WTC11 (cell line): ENCODE measurements around the gene NEDD4L. TPM values are rescaled to one million over a fixed set of nuclear protein-coding genes. Genes with fewer than 3 reads are reported as not detected.

Experiments used
- ATAC-seq: fragments of 200-7000 bp; cut with Tn5 transposase; 2 replicates; pipeline ENCODE4 v1.10.0; 2021; ENCODE audit warnings: mild to moderate bottlenecking, moderate library complexity
- CTCF ChIA-PET: fragments of 300-600 bp; sonication (Branson Sonifier 250); formaldehyde crosslinking; loops from one replicate; lab custom pipeline; 2021; ENCODE audit warnings: antibody characterized with exemption; lab: Charles Lee
- POLR2A ChIA-PET: fragments of 350-600 bp; sonication (Branson Sonifier 250); formaldehyde crosslinking; loops from one replicate; lab custom pipeline; 2021; ENCODE audit warnings: antibody characterized with exemption; lab: Charles Lee
- DNase-seq: peaks from one replicate; pipeline ENCODE4 v3.0.0; 2021; ENCODE audit warnings: low spot score
- H3K27ac Mint-ChIP-seq: 2 replicates; pipeline ENCODE4 v1.8.0; 2021; ENCODE audit warnings: mixed read lengths
- H3K27me3 Mint-ChIP-seq: 2 replicates; pipeline ENCODE4 v1.8.0; 2021; ENCODE audit warnings: low read depth, mild to moderate bottlenecking, moderate library complexity, mixed read lengths
- H3K36me3 Mint-ChIP-seq: 2 replicates; pipeline ENCODE4 v1.8.0; 2021; ENCODE audit warnings: mixed read lengths
- H3K4me1 Mint-ChIP-seq: 2 replicates; pipeline ENCODE4 v1.8.0; 2022; ENCODE audit warnings: mixed read lengths
- H3K4me3 Mint-ChIP-seq: 2 replicates; pipeline ENCODE4 v1.8.0; 2021; ENCODE audit warnings: mild to moderate bottlenecking, moderate library complexity, mixed read lengths
- H3K9me3 Mint-ChIP-seq: 2 replicates; pipeline ENCODE4 v1.8.0; 2021; ENCODE audit warnings: mixed read lengths
- CBFB ChIP-seq: sonication (generic); formaldehyde crosslinking; IDR thresholded peaks from 2 replicates; pipeline ENCODE4 v1.8.1; 2022; ENCODE audit warnings: mild to moderate bottlenecking, low read depth, missing genetic modification reagents
- CREB1 ChIP-seq: sonication (generic); formaldehyde crosslinking; IDR thresholded peaks from 2 replicates; pipeline ENCODE4 v1.8.0; 2023; ENCODE audit warnings: mild to moderate bottlenecking, missing genetic modification reagents
- CREM ChIP-seq: sonication (generic); formaldehyde crosslinking; IDR thresholded peaks from 2 replicates; pipeline ENCODE4 v1.8.1; 2022; ENCODE audit warnings: mild to moderate bottlenecking, missing genetic modification reagents, moderate library complexity
- ESRRA ChIP-seq: sonication (generic); formaldehyde crosslinking; IDR thresholded peaks from 2 replicates; pipeline ENCODE4 v1.8.1; 2022; ENCODE audit warnings: mild to moderate bottlenecking, missing genetic modification reagents, borderline replicate concordance
- ETV6 ChIP-seq: sonication (generic); formaldehyde crosslinking; IDR thresholded peaks from 2 replicates; pipeline ENCODE4 v1.8.1; 2022; ENCODE audit warnings: mild to moderate bottlenecking, missing genetic modification reagents
- FOXJ3 ChIP-seq: sonication (generic); formaldehyde crosslinking; IDR thresholded peaks from 2 replicates; pipeline ENCODE4 v1.9.0; 2021; ENCODE audit warnings: missing genetic modification reagents, mild to moderate bottlenecking, borderline replicate concordance
- FOXK1 ChIP-seq: sonication (generic); formaldehyde crosslinking; IDR thresholded peaks from 2 replicates; pipeline ENCODE4 v1.8.0; 2022; ENCODE audit warnings: mild to moderate bottlenecking, moderate library complexity, missing genetic modification reagents
- GTF2I ChIP-seq: fragments of 250-450 bp; sonication (Bioruptor Pico); conservative IDR thresholded peaks from 2 replicates; pipeline ENCODE4 v1.4.0; 2021; ENCODE audit warnings: mild to moderate bottlenecking
- NR3C1 ChIP-seq: sonication (generic); formaldehyde crosslinking; conservative IDR thresholded peaks from 2 replicates; pipeline ENCODE4 v1.8.1; 2023; ENCODE audit warnings: low read depth, mild to moderate bottlenecking, missing genetic modification reagents
- OVOL2 ChIP-seq: fragments of 250-450 bp; sonication (Bioruptor Pico); IDR thresholded peaks from 2 replicates; pipeline ENCODE4 v1.9.0; 2021; ENCODE audit warnings: mild to moderate bottlenecking, borderline replicate concordance
- TCF7 ChIP-seq: sonication (generic); formaldehyde crosslinking; IDR thresholded peaks from 2 replicates; pipeline ENCODE4 v1.8.0; 2022; ENCODE audit warnings: mild to moderate bottlenecking, low read depth, missing genetic modification reagents, moderate library complexity
- TEAD4 ChIP-seq: sonication (generic); formaldehyde crosslinking; IDR thresholded peaks from 2 replicates; pipeline ENCODE4 v1.8.0; 2022; ENCODE audit warnings: mild to moderate bottlenecking, missing genetic modification reagents
- ZNF263 ChIP-seq: sonication (generic); formaldehyde crosslinking; IDR thresholded peaks from 2 replicates; pipeline ENCODE4 v1.8.1; 2022; ENCODE audit warnings: low read depth, mild to moderate bottlenecking, moderate library complexity, missing genetic modification reagents
- ZNF396 ChIP-seq: fragments of 250-450 bp; sonication (Bioruptor Pico); IDR thresholded peaks from 2 replicates; pipeline ENCODE4 v1.8.0; 2021; ENCODE audit warnings: mild to moderate bottlenecking, moderate library complexity, borderline replicate concordance
- ZNF416 ChIP-seq: fragments of 250-450 bp; sonication (Bioruptor Pico); IDR thresholded peaks from 2 replicates; pipeline ENCODE4 v1.9.0; 2021; ENCODE audit warnings: mild to moderate bottlenecking, inconsistent platforms
- total RNA-seq: library from RNA; stranded (reverse); gene quantifications from 3 replicates; pipeline ENCODE4 v1.2.3, GENCODE V29; 2021
- TF ChIP-seq, protein P1 (sequence below): sonication (generic); formaldehyde crosslinking; IDR thresholded peaks from 2 replicates; pipeline ENCODE4 v1.8.1; 2023; ENCODE audit warnings: mild to moderate bottlenecking, moderate library complexity, missing genetic modification reagents
- TF ChIP-seq, protein P2 (sequence below): sonication (generic); formaldehyde crosslinking; IDR thresholded peaks from 2 replicates; pipeline ENCODE4 v1.8.0; 2022; ENCODE audit warnings: mild to moderate bottlenecking, missing genetic modification reagents
- TF ChIP-seq, protein P3 (sequence below): fragments of 250-450 bp; sonication (Bioruptor Pico); IDR thresholded peaks from 2 replicates; pipeline ENCODE4 v1.9.0; 2021; ENCODE audit warnings: mild to moderate bottlenecking
- TF ChIP-seq, protein P4 (sequence below): sonication (generic); formaldehyde crosslinking; IDR thresholded peaks from 2 replicates; pipeline ENCODE4 v1.8.1; 2023; ENCODE audit warnings: mild to moderate bottlenecking, missing genetic modification reagents, borderline replicate concordance
- TF ChIP-seq, protein P5 (sequence below): sonication (generic); formaldehyde crosslinking; IDR thresholded peaks from 2 replicates; pipeline ENCODE4 v1.8.1; 2022; ENCODE audit warnings: low read depth, mild to moderate bottlenecking, moderate library complexity, missing genetic modification reagents, borderline replicate concordance

The NEDD4L gene
- total RNA-seq, 1 experiment from 2014 or later: 88.0 TPM

DNA sequence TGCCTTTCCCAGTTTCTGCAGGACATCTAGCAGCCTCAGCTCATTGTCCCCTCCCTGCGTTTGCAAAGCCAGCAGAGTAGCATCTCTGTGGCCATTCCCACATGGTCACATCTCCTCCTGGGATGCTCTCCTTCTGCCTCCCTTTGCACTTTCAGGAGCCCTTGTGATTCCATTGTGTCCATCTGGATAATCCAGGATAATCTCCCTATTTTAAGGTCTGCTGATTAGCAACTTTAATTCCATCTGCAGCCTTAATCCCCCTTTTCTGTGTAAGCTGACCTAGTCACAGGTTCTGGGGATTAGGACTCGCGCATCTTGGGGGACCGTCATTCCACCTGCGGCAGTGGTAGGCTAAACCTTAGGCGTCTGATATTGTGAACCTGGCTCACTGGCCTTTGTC, 70.7 kb downstream of the NEDD4L start:
- Mint-ChIP-seq H3K9me3 (no peaks in the 10 kb centered on the region), H3K4me3 (no peak overlapping the region), H3K27me3 (no peaks in the 10 kb centered on the region)
- no peak for DNase-seq
- TF ChIP-seq, protein P1, sequence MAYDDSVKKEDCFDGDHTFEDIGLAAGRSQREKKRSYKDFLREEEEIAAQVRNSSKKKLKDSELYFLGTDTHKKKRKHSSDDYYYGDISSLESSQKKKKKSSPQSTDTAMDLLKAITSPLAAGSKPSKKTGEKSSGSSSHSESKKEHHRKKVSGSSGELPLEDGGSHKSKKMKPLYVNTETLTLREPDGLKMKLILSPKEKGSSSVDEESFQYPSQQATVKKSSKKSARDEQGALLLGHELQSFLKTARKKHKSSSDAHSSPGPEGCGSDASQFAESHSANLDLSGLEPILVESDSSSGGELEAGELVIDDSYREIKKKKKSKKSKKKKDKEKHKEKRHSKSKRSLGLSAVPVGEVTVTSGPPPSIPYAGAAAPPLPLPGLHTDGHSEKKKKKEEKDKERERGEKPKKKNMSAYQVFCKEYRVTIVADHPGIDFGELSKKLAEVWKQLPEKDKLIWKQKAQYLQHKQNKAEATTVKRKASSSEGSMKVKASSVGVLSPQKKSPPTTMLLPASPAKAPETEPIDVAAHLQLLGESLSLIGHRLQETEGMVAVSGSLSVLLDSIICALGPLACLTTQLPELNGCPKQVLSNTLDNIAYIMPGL (CRISPR knock-in tag): no peak
- TF ChIP-seq, protein P2, sequence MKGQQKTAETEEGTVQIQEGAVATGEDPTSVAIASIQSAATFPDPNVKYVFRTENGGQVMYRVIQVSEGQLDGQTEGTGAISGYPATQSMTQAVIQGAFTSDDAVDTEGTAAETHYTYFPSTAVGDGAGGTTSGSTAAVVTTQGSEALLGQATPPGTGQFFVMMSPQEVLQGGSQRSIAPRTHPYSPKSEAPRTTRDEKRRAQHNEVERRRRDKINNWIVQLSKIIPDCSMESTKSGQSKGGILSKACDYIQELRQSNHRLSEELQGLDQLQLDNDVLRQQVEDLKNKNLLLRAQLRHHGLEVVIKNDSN (CRISPR knock-in tag): no peak
- TF ChIP-seq CBFB (CRISPR knock-in tag): no peak
- TF ChIP-seq ZNF396 (CRISPR knock-in tag): no peak
- TF ChIP-seq ESRRA (CRISPR knock-in tag): no peak
- TF ChIP-seq, protein P3, sequence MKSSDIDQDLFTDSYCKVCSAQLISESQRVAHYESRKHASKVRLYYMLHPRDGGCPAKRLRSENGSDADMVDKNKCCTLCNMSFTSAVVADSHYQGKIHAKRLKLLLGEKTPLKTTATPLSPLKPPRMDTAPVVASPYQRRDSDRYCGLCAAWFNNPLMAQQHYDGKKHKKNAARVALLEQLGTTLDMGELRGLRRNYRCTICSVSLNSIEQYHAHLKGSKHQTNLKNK (CRISPR knock-in tag): no peak
- no peak for TF ChIP-seq FOXK1
- no peak for TF ChIP-seq OVOL2
- TF ChIP-seq TCF7: no peak
- no peak for TF ChIP-seq FOXJ3 (CRISPR knock-in tag)
- TF ChIP-seq, protein P4, sequence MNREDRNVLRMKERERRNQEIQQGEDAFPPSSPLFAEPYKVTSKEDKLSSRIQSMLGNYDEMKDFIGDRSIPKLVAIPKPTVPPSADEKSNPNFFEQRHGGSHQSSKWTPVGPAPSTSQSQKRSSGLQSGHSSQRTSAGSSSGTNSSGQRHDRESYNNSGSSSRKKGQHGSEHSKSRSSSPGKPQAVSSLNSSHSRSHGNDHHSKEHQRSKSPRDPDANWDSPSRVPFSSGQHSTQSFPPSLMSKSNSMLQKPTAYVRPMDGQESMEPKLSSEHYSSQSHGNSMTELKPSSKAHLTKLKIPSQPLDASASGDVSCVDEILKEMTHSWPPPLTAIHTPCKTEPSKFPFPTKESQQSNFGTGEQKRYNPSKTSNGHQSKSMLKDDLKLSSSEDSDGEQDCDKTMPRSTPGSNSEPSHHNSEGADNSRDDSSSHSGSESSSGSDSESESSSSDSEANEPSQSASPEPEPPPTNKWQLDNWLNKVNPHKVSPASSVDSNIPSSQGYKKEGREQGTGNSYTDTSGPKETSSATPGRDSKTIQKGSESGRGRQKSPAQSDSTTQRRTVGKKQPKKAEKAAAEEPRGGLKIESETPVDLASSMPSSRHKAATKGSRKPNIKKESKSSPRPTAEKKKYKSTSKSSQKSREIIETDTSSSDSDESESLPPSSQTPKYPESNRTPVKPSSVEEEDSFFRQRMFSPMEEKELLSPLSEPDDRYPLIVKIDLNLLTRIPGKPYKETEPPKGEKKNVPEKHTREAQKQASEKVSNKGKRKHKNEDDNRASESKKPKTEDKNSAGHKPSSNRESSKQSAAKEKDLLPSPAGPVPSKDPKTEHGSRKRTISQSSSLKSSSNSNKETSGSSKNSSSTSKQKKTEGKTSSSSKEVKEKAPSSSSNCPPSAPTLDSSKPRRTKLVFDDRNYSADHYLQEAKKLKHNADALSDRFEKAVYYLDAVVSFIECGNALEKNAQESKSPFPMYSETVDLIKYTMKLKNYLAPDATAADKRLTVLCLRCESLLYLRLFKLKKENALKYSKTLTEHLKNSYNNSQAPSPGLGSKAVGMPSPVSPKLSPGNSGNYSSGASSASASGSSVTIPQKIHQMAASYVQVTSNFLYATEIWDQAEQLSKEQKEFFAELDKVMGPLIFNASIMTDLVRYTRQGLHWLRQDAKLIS (CRISPR knock-in tag): no peak
- TF ChIP-seq, protein P5, sequence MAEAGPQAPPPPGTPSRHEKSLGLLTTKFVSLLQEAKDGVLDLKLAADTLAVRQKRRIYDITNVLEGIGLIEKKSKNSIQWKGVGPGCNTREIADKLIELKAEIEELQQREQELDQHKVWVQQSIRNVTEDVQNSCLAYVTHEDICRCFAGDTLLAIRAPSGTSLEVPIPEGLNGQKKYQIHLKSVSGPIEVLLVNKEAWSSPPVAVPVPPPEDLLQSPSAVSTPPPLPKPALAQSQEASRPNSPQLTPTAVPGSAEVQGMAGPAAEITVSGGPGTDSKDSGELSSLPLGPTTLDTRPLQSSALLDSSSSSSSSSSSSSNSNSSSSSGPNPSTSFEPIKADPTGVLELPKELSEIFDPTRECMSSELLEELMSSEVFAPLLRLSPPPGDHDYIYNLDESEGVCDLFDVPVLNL (CRISPR knock-in tag): no peak
- no peak for TF ChIP-seq CREM (CRISPR knock-in tag)
- TF ChIP-seq ZNF263 (CRISPR knock-in tag): no peak
- TF ChIP-seq CREB1 (CRISPR knock-in tag): no peak
- TF ChIP-seq NR3C1 (CRISPR knock-in tag): no peak
- no peak for TF ChIP-seq TEAD4
- TF ChIP-seq, all 79 proteins: peak for 0
- Mint-ChIP-seq H3K27ac (no peak overlapping the region; the same call in 1 of the 2 replicates), H3K36me3 (peaks cover 2% of the 10 kb centered on the region; the same call in 1 of the 2 replicates), H3K4me1 (peaks cover 63% of the 10 kb centered on the region)
- POLR2A ChIA-PET: no interaction called here
- ATAC-seq: no peak
- CTCF ChIA-PET: no interaction called here

DNA sequence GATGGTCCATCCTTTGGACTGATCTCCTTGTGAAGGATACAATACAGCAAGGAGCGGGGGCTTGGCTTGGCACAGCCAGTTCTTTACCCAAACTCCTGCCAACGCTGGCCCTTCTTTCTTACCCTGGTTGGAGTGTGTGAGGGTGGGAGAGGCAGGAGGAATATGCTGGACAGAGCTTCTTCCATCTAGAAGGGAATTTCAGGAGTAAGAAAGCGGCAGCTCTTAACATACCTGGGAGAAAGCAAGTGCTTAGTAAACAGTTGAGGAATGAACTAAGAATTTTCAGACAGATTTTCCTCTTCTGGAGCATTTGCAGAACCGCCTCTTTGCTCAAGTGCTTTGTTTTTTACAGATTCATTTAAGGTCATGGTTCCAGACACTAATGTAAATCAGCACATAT, 72.8 kb downstream of the NEDD4L start:
- POLR2A ChIA-PET: no interaction called here
- H3K4me3 Mint-ChIP-seq: no peak overlapping the region
- ATAC-seq (no peak), DNase-seq (no peak)
- H3K27ac Mint-ChIP-seq: no peak overlapping the region
- CTCF ChIA-PET: interaction anchor here (1.1 kb wide), 1 partner anchor 73 kb away, joined by 4 read pairs; the partner anchor contains the start of gene NEDD4L
- TF ChIP-seq ZNF416 (CRISPR knock-in tag) (no peak), CREB1 (CRISPR knock-in tag) (no peak), ETV6 (CRISPR knock-in tag) (no peak), NR3C1 (CRISPR knock-in tag) (no peak), GTF2I (no peak)
- H3K36me3 Mint-ChIP-seq: no peaks in the 10 kb centered on the region
- H3K9me3 Mint-ChIP-seq: no peaks in the 10 kb centered on the region
- no peaks in the 10 kb centered on the region for H3K27me3 Mint-ChIP-seq
- H3K4me1 Mint-ChIP-seq: peaks cover 62% of the 10 kb centered on the region
